ENCODE data around the gene MAST2. TPM values are rescaled to one million over a fixed set of nuclear protein-coding genes. Genes with fewer than 3 reads are reported as not detected.

The MAST2 gene
- total RNA-seq, 4 donors from 2014 or later, result 18.8 to 22.2 (median 20.2) TPM

DNA sequence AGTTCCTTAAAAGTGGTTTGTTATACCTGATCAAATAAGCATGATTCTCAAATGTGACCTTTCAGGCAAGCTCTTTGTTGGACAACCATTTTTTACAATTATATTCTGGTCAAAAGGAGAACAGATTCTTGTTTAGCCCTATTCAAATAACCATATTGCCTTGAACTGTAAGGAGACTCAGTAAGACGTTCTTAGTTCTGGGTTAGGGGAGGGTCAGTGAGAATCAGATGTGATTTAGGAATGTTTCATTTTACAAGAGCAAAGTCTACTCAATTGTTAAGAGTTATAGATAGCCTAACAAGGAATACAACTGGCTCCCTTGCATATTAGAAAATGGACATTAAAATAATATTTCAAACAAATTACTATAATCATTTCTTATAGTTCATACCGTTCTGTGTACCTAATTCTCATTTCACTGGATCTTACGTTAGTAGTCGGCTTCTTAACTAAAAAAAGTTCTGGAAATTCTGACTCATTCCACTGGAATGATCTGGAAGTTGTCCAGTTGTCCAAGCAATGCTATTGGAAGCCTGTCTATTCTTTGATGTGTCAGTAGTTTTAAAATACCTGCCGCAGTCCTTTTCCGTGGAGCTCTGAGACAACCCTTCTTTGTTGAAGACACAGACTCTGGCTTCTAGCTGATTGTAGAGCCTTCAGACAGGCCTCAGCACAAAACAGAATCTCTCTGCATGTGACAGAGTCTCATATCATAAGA, 88.8 kb downstream of the MAST2 start:
- no peaks in the 10 kb centered on the region for H3K36me3 ChIP-seq
- H3K4me1 ChIP-seq, result peaks cover 6 to 17% of the 10 kb centered on the region in 2 donors
- H3K4me3 ChIP-seq (replicated peaks in 1 of 3), result no peak overlapping the region
- peak; percentile 12 to 21 for DNase-seq
- TF ChIP-seq, protein P1, sequence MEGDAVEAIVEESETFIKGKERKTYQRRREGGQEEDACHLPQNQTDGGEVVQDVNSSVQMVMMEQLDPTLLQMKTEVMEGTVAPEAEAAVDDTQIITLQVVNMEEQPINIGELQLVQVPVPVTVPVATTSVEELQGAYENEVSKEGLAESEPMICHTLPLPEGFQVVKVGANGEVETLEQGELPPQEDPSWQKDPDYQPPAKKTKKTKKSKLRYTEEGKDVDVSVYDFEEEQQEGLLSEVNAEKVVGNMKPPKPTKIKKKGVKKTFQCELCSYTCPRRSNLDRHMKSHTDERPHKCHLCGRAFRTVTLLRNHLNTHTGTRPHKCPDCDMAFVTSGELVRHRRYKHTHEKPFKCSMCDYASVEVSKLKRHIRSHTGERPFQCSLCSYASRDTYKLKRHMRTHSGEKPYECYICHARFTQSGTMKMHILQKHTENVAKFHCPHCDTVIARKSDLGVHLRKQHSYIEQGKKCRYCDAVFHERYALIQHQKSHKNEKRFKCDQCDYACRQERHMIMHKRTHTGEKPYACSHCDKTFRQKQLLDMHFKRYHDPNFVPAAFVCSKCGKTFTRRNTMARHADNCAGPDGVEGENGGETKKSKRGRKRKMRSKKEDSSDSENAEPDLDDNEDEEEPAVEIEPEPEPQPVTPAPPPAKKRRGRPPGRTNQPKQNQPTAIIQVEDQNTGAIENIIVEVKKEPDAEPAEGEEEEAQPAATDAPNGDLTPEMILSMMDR (IDR thresholded peaks at IDR 0.05), result no peak
- peak in 1 of 2 donors; percentile 71 for TF ChIP-seq POLR2A (IDR thresholded peaks at IDR 0.05)
- intact Hi-C loops (cut with DNase I), result no loop called here
- 24 to 57% methylated on average over 6 of the region's 6 CpGs for WGBS, 2 donors
- H3K9me3 ChIP-seq, result no peaks in the 10 kb centered on the region
- H3K27me3 ChIP-seq, result no peaks in the 10 kb centered on the region
- H3K27ac ChIP-seq, result peak overlapping the region; percentile 45 to 75 (median 73)

DNA sequence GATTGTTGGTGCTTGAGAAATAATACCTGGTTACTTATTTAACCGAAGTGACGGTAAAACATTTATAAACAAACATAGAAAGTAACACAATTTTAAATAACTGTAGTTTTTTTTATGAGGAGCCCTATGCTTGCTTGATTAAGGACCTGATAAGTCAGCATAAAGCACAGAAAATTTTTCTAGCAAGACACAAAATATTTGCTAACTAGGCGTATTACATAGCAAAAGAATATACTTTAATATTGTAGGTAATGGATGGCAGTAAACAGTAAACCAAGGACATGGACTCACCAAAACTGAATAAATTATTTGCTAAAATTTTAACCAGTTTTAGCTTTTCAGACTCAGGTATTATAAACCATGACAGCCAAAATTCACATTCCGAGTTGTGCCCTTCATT, 90.9 kb downstream of the MAST2 start:
- Histone ChIP-seq H3K36me3 (no peaks in the 10 kb centered on the region), H3K4me3 (replicated peaks in 1 of 3) (no peak overlapping the region), H3K27me3 (no peaks in the 10 kb centered on the region), H3K9me3 (no peaks in the 10 kb centered on the region), H3K27ac (no peak overlapping the region), H3K4me1 (peaks cover 6 to 17% of the 10 kb centered on the region in 2 donors)
- no peak for DNase-seq
- intact Hi-C loops (cut with DNase I), result no loop called here
- WGBS, 2 donors, result 74 to 84% methylated on average over 4 of the region's 4 CpGs
- TF ChIP-seq, protein P1 (IDR thresholded peaks at IDR 0.05), result no peak
- no peak for TF ChIP-seq POLR2A (IDR thresholded peaks at IDR 0.05)

DNA sequence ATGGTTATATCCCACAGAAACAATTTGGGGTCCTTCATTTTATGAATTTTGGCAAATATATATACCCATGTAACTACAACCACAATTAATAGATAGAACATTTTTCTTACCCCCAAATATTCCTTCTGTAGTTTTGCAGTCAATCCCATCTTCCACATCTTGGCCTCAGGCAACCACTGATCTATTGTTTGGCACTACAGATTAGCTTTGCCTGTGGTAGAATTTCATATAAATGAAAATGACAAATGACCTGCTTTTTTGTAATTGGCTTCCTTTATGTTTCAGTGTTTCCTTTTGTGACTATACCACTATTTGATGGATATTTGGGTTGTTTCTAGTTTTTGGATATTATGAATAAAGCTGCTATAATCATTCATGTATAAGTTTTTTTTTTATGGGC, 91.5 kb downstream of the MAST2 start:
- H3K4me1 ChIP-seq, result peaks cover 6 to 17% of the 10 kb centered on the region in 2 donors
- H3K9me3 ChIP-seq, result no peaks in the 10 kb centered on the region
- no peak for DNase-seq
- TF ChIP-seq POLR2A (IDR thresholded peaks at IDR 0.05), result no peak
- TF ChIP-seq, protein P1 (IDR thresholded peaks at IDR 0.05), result no peak
- intact Hi-C loops (cut with DNase I), result no loop called here
- H3K4me3 ChIP-seq (replicated peaks in 1 of 3), result no peak overlapping the region
- no peaks in the 10 kb centered on the region for H3K27me3 ChIP-seq
- H3K36me3 ChIP-seq, result no peaks in the 10 kb centered on the region
- no peak overlapping the region for H3K27ac ChIP-seq

DNA sequence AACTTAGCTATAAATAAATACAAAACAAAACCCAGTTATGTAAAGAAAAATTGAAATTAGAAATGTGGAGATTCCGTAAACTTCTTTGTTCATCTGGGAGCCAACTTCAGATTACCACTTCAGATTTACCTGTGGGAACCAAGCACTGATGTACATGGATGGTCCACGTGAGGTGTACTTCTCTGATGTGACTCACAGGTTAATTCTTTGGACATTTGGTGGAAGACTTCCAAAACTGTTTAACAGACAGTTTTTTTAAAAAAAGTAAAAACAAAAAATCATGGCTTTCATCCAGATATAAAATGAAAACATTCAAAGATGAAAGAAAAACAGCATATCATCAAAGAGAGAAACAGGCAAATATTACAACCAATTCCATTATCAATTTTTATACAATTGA, 92.0 kb downstream of the MAST2 start:
- DNase-seq, result no peak
- Histone ChIP-seq H3K27me3 (no peaks in the 10 kb centered on the region), H3K36me3 (no peaks in the 10 kb centered on the region), H3K27ac (no peak overlapping the region), H3K4me1 (peaks cover 6 to 17% of the 10 kb centered on the region in 2 donors), H3K4me3 (replicated peaks in 1 of 3) (no peak overlapping the region), H3K9me3 (no peaks in the 10 kb centered on the region)
- TF ChIP-seq POLR2A (IDR thresholded peaks at IDR 0.05), result no peak
- TF ChIP-seq, protein P1 (IDR thresholded peaks at IDR 0.05), result no peak
- intact Hi-C loops (cut with DNase I), result no loop called here
- WGBS, 2 donors, result 96 to 97% methylated on average over 2 of the region's 2 CpGs

GRCh38 chr1:45906883-45907282, 103.5 kb downstream of the MAST2 start:
- H3K4me1 ChIP-seq, result peaks cover 0 to 5% of the 10 kb centered on the region in 2 donors
- no peaks in the 10 kb centered on the region for H3K27me3 ChIP-seq
- no peaks in the 10 kb centered on the region for H3K9me3 ChIP-seq
- no peak for TF ChIP-seq POLR2A (IDR thresholded peaks at IDR 0.05)
- TF ChIP-seq, protein P1 (IDR thresholded peaks at IDR 0.05), result no peak
- WGBS, 2 donors, result 98 to 99% methylated on average over 2 of the region's 2 CpGs
- no peak overlapping the region for H3K4me3 ChIP-seq (replicated peaks in 1 of 3)
- no peak overlapping the region for H3K27ac ChIP-seq
- no peaks in the 10 kb centered on the region for H3K36me3 ChIP-seq
- DNase-seq, result no peak
- intact Hi-C loops (cut with DNase I), result no loop called here
